HG03469 (cell line): ENCODE results near the gene PRXL2B.
"Not testable (repeated sequence)": the region's sequence is repeated elsewhere in the genome, so short reads cannot be mapped to it uniquely, and the experiment has no call there.

ENCODE experiments used
- ATAC-seq: cut with Tn5 transposase; IDR thresholded peaks from one replicate; pipeline ENCODE4 v1.9.1; 2021; ENCODE audit warnings: mild to moderate bottlenecking, moderate library complexity, moderate number of reproducible peaks; ENCODE audit not compliant: unreplicated experiment

PRXL2B gene

DNA sequence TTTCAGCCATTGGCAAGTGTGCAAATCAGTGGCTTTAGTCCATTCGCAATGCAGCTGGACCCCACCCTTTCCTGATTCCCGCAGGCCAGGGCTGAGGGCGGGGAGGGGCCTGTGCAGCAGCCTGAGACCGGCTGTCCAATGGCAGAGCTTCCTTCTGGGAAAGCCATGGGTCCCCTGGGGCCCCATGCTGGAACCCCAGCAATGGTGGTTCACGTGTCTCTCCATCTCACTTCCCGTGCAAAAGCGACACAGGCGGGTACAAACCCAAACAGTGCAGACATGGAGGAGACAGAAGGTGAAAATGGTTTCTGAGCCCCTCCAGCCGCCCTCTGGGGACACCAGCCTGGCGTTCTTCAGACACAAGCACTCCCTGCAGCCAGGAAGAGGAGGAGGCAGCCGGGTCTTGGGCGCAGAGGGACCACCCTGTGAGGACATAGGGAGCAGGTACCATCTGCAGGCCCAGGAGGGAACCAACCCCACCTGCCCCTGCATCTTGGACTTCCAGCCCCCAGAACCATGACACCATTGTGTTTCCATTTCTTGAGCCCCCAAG, 36.2 kb upstream of the PRXL2B start:
- not testable (repeated sequence) for ATAC-seq

DNA sequence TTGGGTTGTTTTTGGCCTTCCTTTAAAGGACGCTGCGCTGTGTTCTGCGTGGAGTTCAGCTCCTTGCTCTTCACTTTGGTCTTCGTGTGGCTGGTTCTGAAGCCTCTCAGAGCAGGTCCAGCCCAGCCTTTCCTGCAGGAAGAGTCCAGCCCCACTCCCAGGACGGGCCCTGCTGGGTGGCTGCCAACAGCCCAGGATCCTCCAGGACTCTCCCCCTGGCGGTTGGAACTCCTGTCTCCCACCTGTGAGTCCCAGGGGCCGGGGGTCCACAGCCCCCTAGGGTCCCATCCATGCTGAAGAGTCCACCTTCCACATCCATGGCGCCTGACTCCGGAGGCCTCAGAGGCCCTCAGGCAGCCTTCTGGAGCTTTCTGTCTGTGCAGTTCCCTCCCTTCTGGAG, 35.0 kb upstream of the PRXL2B start:
- ATAC-seq: not testable (repeated sequence)

- ATAC-seq: no peak
Observed at GRCh38 chr1:2552189-2552588, 34.4 kb upstream of the PRXL2B start.

DNA sequence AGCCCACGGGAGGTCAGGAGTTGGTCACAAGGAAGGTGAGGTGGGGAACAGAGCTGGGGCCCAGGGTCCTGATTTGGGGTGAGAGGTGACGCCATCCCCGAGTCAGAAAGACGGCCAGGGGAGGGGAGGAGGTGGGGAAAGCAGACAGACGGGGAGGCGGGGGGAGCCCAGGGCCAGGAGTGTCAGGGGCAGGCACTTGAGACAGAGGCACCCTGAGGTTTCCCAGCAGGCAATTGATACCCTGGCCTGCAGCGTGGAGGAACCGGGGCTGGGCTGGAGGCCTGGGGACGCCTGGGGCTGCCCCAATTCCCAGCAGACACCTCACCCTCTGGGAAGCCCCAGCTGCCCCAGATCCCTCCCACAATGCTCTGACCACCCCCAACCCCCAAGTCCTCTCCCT, 33.5 kb upstream of the PRXL2B start:
- ATAC-seq: not testable (repeated sequence)

DNA sequence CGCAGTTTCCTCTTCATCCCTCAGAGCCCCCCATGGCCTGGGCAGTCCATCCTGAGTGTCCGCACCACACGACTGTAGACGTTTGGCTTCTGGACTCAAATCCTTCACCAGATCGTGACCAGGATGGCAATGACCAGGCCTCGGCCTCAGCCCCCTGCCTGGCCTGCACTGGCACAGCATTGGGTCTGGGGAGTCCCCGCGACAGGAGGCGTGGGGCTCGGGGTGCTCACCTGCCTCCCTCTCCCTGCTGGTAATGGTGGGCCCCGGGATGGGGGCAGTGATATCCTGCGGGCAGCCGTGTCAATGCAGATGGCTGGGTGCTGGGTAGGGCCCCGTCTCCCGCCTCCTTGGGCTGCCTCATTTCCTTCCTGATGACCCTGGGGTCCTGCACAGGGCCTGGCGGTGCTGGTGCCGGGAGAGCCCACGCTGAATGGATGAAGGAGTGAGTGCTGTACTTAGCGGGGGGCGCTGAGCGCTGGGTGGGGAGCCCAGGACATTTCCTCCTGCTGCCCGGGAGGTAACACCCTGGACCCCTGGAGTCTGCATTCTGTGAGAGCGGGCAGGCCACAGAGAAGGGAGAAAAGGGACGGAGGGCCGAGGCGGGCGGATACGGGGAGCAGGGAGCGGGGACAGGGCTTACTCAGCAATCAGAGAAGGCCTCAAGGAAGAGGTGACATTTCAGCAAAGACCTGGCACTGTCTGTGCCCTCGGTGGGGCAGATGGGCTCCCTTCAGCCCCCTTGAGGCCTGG, 32.5 kb upstream of the PRXL2B start:
- ATAC-seq: no peak

DNA sequence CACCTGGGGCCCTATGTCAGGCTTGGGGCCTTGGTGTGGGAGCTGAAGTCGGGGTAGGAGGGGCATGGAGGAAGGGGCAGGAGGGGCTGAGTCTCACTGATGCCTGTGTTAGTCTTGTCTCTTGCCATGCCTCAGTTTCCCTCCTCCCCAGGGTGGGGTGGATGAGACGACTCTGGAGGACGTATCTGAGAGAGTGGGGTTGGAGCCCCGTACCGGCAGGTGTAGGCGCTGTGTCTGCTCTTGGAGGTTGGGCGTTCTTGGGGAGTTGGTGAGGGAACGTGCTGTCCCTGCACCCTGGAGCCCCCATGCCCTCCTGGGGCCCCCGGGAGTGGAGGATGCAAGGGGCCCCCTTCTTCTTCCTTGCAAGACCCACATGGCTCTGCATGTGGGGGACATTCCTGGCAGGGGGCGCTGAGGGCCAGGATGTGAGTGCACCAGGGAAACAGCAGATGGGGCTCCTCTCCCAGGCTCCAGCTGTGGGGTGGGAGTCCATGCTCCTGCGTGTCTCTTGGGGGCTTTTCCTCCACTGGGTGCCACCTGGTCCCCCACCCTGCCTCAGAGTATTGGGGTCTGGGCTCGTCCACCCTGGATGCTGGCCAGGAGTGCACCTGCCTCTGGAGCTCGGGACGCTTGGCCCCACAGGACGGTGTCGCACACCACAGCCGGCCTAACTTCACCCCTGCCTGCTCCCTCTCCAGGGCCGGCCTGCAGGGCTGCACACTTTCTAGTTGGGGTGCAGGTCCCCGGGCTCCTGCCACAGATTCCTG, 31.8 kb upstream of the PRXL2B start:
- no peak for ATAC-seq

- no peak for ATAC-seq
Observed at GRCh38 chr1:2555634-2556276, 30.8 kb upstream of the PRXL2B start.

DNA sequence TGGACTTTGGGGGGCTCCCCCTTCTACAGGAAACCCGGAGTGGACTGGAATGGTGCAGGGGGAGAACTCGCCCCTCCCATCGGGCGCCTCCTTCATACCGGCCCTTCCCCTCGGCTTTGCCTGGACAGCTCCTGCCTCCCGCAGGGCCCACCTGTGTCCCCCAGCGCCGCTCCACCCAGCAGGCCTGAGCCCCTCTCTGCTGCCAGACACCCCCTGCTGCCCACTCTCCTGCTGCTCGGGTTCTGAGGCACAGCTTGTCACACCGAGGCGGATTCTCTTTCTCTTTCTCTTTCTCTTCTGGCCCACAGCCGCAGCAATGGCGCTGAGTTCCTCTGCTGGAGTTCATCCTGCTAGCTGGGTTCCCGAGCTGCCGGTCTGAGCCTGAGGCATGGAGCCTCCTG, 30.3 kb upstream of the PRXL2B start, which contains the start of gene TNFRSF14:
Gene TNFRSF14 (plus strand): TSS at position 95 of the 401 bp plus-strand sequence. CDS start 294 bp downstream, at position 389.
- no peak for ATAC-seq

DNA sequence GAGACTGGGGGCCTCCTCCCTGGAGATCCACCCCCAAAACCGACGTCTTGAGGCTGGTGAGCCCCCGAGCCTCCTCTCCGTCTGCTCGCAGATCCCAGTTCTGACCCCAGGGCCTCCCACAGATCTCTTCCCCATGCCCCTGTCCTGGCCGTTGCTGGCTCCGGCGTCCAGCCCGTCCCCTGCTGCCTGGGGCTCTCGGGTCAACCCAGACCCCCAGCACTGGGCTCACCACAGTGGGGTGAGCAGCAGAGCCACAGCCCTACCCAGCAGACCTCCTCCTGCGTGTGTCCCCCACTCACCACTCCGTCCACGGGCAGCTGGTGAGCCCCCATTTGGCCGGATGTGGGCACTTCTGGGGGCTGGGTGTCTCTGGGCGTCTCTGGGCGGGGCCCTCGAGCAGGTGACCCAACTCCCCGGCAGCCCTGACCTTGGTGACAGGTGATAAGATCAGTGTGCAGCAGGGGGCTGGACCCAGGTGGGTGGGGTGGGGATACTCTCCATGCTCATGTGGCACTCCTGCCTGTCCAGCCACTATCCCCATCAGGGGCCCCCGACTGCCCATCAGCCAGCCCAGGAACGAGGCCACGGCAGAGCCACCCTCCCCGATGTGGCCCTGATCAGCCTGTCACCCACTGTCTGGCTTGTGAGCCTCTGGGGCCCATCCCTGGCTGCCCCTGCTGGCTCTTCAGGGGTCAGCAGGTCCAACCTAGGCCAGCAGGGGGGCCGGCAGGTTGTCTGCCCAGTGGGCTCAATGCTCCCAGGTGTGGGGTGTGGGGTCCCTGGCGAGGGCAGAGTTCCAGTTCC, 29.7 kb upstream of the PRXL2B start:
- ATAC-seq: no peak

GRCh38 chr1:2557482-2558400, 28.8 kb upstream of the PRXL2B start:
- ATAC-seq: no peak

GRCh38 chr1:2558420-2558819, 28.2 kb upstream of the PRXL2B start:
- no peak for ATAC-seq

DNA sequence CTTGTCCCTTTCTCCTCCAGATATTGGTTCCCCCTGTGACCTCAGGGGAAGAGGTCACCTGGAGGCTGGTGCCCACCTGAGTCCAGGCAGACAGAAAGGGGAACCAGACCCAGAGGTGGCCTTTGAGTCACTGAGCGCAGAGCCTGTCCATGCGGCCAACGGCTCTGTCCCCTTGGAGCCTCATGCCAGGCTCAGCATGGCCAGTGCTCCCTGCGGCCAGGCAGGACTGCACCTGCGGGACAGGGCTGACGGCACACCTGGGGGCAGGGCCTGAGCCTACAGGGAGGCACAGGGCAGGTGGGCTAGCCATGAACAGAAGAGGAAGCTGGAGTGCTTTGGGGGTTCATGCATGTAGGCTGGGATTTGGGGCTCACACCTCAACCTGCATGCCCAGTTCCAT, 27.7 kb upstream of the PRXL2B start:
- no peak for ATAC-seq

DNA sequence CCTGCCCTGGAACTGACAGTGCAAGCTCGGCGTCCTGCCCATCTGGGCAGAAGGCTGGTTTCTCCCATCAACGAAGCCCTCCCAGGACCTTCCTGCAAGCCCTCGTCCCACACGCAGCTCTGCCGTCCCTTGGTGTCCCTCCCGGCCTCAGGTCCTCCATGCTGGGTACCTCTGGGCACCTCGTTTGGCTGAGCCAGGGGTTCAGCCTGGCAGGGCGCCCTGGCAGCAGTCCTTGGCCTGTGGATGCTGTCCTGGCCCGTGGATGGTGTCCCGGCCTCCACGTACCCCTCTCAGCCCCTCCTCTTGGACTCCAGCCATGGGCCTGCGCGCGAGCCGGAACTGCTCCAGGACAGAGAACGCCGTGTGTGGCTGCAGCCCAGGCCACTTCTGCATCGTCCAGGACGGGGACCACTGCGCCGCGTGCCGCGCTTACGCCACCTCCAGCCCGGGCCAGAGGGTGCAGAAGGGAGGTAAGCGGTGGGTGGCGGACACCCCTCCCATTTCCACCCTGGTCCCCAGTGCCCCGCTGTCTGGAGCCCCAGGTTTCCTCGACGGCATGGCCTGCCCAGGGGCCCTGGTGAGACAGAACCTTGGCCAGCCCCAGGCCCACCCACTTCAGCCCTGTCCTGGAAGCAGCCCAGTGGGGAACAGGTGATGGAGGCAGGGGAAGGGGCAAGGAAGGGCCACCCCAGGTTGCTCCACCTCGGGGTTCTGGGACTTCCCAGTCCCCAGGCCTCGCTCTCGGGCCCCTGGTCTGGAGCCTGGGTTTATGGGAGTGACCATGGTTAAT, 26.9 kb upstream of the PRXL2B start:
- no peak for ATAC-seq

GRCh38 chr1:2560299-2561073, 26.1 kb upstream of the PRXL2B start:
- ATAC-seq: no peak

GRCh38 chr1:2561446-2561845, 25.1 kb upstream of the PRXL2B start:
- ATAC-seq: no peak

GRCh38 chr1:2561898-2562895, 24.4 kb upstream of the PRXL2B start:
- no peak for ATAC-seq

- no peak for ATAC-seq
Observed at GRCh38 chr1:2563205-2563604, 23.4 kb upstream of the PRXL2B start.
